A549 (cell line): ENCODE data around the gene IMP4. TPM values are rescaled to one million over a fixed set of nuclear protein-coding genes. Genes with fewer than 3 reads are reported as not detected.

Source experiments
- ATAC-seq, 2 experiments: fragments of 200-7000 bp in 1 of 2; fragments of >200 bp in 1 of 2; cut with Nextera tagmentation in 1 of 2; cut with Tn5 transposase in 1 of 2; 3 replicates each; pipeline versions ENCODE4 v1.8.0 to v1.9.1; 2018 to 2020; ENCODE audit warnings: mild to moderate bottlenecking in 1 of 2, moderate library complexity in 1 of 2
- CTCF ChIA-PET: fragments of 300-600 bp; sonication (Branson Sonifier 250); formaldehyde crosslinking; extraction: SDS; loops from one replicate; lab custom pipeline; 2021; ENCODE audit warnings: antibody characterized with exemption, inconsistent platforms; lab: Yijun Ruan, JAX
- POLR2A ChIA-PET: fragments of 350-600 bp; formaldehyde crosslinking; extraction: SDS; loops from one replicate; lab custom pipeline; 2021; ENCODE audit warnings: antibody characterized with exemption, inconsistent platforms; lab: Yijun Ruan, JAX
- DNase-seq, 2 experiments: peaks; one replicate each; pipeline versions ENCODE4 v3.0.0 to v3.0.0-alpha.2; 2011 to 2016; ENCODE audit warnings: low read depth in 1 of 2, low spot score in 1 of 2
- FAIRE-seq: peaks from 2 replicates; lab custom pipeline; 2011; peaks lifted over from hg19 to GRCh38; lab: Jason Lieb, UNC
- H3K27ac ChIP-seq, 2 experiments: fragments of >200 bp; sonication (Bioruptor Twin); formaldehyde crosslinking; 3 replicates each; pipeline ENCODE4 v1.5.1; 2016 to 2017
- H3K4me1 ChIP-seq: fragments of >200 bp; sonication (Bioruptor Twin); formaldehyde crosslinking; 3 replicates; pipeline ENCODE4 v1.6.1; 2016
- H3K4me2 ChIP-seq: fragments of >200 bp; sonication (Bioruptor Twin); formaldehyde crosslinking; 3 replicates; pipeline ENCODE4 v1.6.1; 2016
- H3K4me3 ChIP-seq: fragments of >200 bp; sonication (Bioruptor Twin); formaldehyde crosslinking; 3 replicates; pipeline ENCODE4 v1.5.1; 2016
- H3K9me3 ChIP-seq: fragments of >200 bp; sonication (Bioruptor Twin); formaldehyde crosslinking; 3 replicates; pipeline ENCODE4 v1.6.1; 2016
- CEBPB ChIP-seq, 2 experiments: fragments of >200 bp in 1 of 2; sonication (Bioruptor Twin) in 1 of 2; formaldehyde crosslinking in 1 of 2; IDR thresholded peaks; 2 replicates each; pipeline ENCODE4 v1.6.1; 2012 to 2016
- CHD4 ChIP-seq: fragments of 200-600 bp; sonication (generic); IDR thresholded peaks from 2 replicates; pipeline ENCODE4 v1.6.1; 2016; ENCODE audit warnings: antibody characterized with exemption, mild to moderate bottlenecking, borderline replicate concordance
- CTCF ChIP-seq: fragments of >200 bp; sonication (Bioruptor Twin); formaldehyde crosslinking; IDR thresholded peaks from 3 replicates; pipeline ENCODE4 v1.5.1; 2016
- E2F6 ChIP-seq: IDR thresholded peaks from 2 replicates; pipeline ENCODE4 v1.6.1; 2012; ENCODE audit warnings: low read depth, borderline replicate concordance
- EHF ChIP-seq: fragments of 250-450 bp; sonication (Bioruptor Pico); IDR thresholded peaks from 2 replicates; pipeline ENCODE4 v1.5.0; 2020; ENCODE audit warnings: mild to moderate bottlenecking
- EHMT2 ChIP-seq: fragments of 200-600 bp; sonication (generic); IDR thresholded peaks from 2 replicates; pipeline ENCODE4 v1.6.1; 2016; ENCODE audit warnings: antibody characterized with exemption, low read depth, mild to moderate bottlenecking, moderate library complexity
- ESRRA ChIP-seq: fragments of 150-350 bp; IDR thresholded peaks from 2 replicates; pipeline ENCODE4 v1.6.1; 2014; ENCODE audit warnings: mild to moderate bottlenecking, low read length, borderline replicate concordance
- FOSL2 ChIP-seq, 2 experiments: fragments of 450-650 bp in 1 of 2; fragments of >200 bp in 1 of 2; sonication (Bioruptor Twin) in 1 of 2; formaldehyde crosslinking; IDR thresholded peaks; 2 replicates each; pipeline versions ENCODE4 v1.5.0 to v1.6.1; 2016 to 2020; ENCODE audit warnings: mild to moderate bottlenecking in 1 of 2, moderate library complexity in 1 of 2
- HDAC2 ChIP-seq: fragments of 200-600 bp; sonication (generic); IDR thresholded peaks from 2 replicates; pipeline ENCODE4 v1.6.1; 2016
- HMGXB4 ChIP-seq: fragments of 250-450 bp; sonication (Bioruptor Pico); IDR thresholded peaks from 2 replicates; pipeline ENCODE4 v1.5.0; 2021; ENCODE audit warnings: mild to moderate bottlenecking, moderate library complexity, borderline replicate concordance
- JUN ChIP-seq, 2 experiments: fragments of >200 bp; sonication (Bioruptor Twin); formaldehyde crosslinking; IDR thresholded peaks; 2 replicates in 1 of 2; 3 replicates in 1 of 2; pipeline ENCODE4 v1.6.1; 2016 to 2017
- JUNB ChIP-seq: fragments of >200 bp; sonication (Bioruptor Twin); formaldehyde crosslinking; IDR thresholded peaks from 2 replicates; pipeline ENCODE4 v1.6.1; 2016
- KDM1A ChIP-seq: fragments of 200-600 bp; sonication (generic); IDR thresholded peaks from 2 replicates; pipeline ENCODE4 v1.6.1; 2016; ENCODE audit warnings: low read depth, mild to moderate bottlenecking
- KDM5A ChIP-seq: fragments of 200-600 bp; sonication (generic); IDR thresholded peaks from 2 replicates; pipeline ENCODE4 v1.6.1; 2016; ENCODE audit warnings: antibody characterized with exemption, mild to moderate bottlenecking
- MAFK ChIP-seq: fragments of 450-650 bp; IDR thresholded peaks from 2 replicates; pipeline ENCODE4 v1.6.1; 2014; ENCODE audit not compliant: partially characterized antibody
- MAX ChIP-seq: IDR thresholded peaks from 2 replicates; pipeline ENCODE4 v1.6.1; 2012
- MAZ ChIP-seq: fragments of 150-350 bp; IDR thresholded peaks from 2 replicates; pipeline ENCODE4 v1.6.1; 2014; ENCODE audit warnings: antibody characterized with exemption, low read depth, low read length, borderline replicate concordance
- NPAS2 ChIP-seq: fragments of 250-450 bp; sonication (Bioruptor Pico); IDR thresholded peaks from 2 replicates; pipeline ENCODE4 v1.8.0; 2022; ENCODE audit warnings: mild to moderate bottlenecking, moderate library complexity, borderline replicate concordance
- PHF8 ChIP-seq: fragments of 200-600 bp; sonication (generic); IDR thresholded peaks from 2 replicates; pipeline ENCODE4 v1.6.1; 2016; ENCODE audit warnings: low read depth, mild to moderate bottlenecking, antibody characterized with exemption, moderate library complexity, borderline replicate concordance
- POLR2A ChIP-seq: IDR thresholded peaks from 2 replicates; pipeline ENCODE4 v1.6.1; 2012; ENCODE audit warnings: mild to moderate bottlenecking, low read length
- REST ChIP-seq: fragments of 200-600 bp; sonication (generic); IDR thresholded peaks from 2 replicates; pipeline ENCODE4 v1.6.1; 2016; ENCODE audit warnings: antibody characterized with exemption, mild to moderate bottlenecking, moderate library complexity
- SREBF2 ChIP-seq: fragments of 450-650 bp; IDR thresholded peaks from 2 replicates; pipeline ENCODE4 v1.6.1; 2014; ENCODE audit warnings: mild to moderate bottlenecking, moderate library complexity
- TP53 ChIP-seq: fragments of 250-450 bp; sonication (Bioruptor Pico); IDR thresholded peaks from 2 replicates; pipeline ENCODE4 v1.5.0; 2021; ENCODE audit warnings: mild to moderate bottlenecking, moderate library complexity
- ZNF302 ChIP-seq: fragments of 250-450 bp; sonication (Bioruptor Pico); IDR thresholded peaks from 2 replicates; pipeline ENCODE4 v1.9.0; 2021; ENCODE audit warnings: inconsistent platforms, mild to moderate bottlenecking, moderate library complexity
- ZSCAN20 ChIP-seq: fragments of 250-450 bp; sonication (Bioruptor Pico); IDR thresholded peaks from 2 replicates; pipeline ENCODE4 v1.8.0; 2022; ENCODE audit warnings: mild to moderate bottlenecking, moderate library complexity
- WGBS: methylation state at CpG from one replicate; pipeline ENCODE4 v1.1.6; 2017; ENCODE audit errors: missing lambda C conversion rate; 5-methylcytosine and 5-hydroxymethylcytosine counted together
- polyA plus RNA-seq, 4 experiments: library from polyadenylated mRNA; depleted of rRNA in 3 of 4; stranded (reverse); fragments of >200 nt; fragmentation: RNase III in 1 of 4; extraction: RNeasy Plus Mini Kit Qiagen cat#74134 plus additional on column Dnase treatment in 1 of 4; gene quantifications; 2 replicates in 3 of 4; 3 replicates in 1 of 4; pipeline ENCODE4 v1.2.3, GENCODE V29; 2011 to 2017

Gene IMP4
- polyA plus RNA-seq, 2 of the 4 experiments (the other 2 are of a cell fraction) = 113 to 149 TPM

GRCh38 chr2:130342020-130342532, 621 bp upstream of the IMP4 start:
- ATAC-seq = peak; percentile 84 to 89
- TF ChIP-seq KDM5A (peak; percentile 63), KDM1A (0 out of 2 replicates have a peak, but pooled peaks have one; percentile 21), POLR2A (peak; percentile 34), PHF8 (peak; percentile 90), EHMT2 (no peak), ESRRA (no peak)
- Histone ChIP-seq H3K4me3 (peak overlapping the region; percentile 88), H3K9me3 (no peaks in the 10 kb centered on the region), H3K4me1 (peaks cover 20% of the 10 kb centered on the region), H3K27ac (peak overlapping the region; percentile 90 to 95), H3K4me2 (peak overlapping the region; percentile 71)
- ChIA-PET CTCF (interaction anchor here (0.6 to 4.1 kb wide), 11 partner anchors 8 to 186 kb away, joined by 3 to 18 read pairs (median 5); partner anchors contain the start of genes MZT2B and SMPD4), POLR2A (interaction anchor here (0.8 to 2.6 kb wide), 12 partner anchors 9 to 751 kb away, joined by 3 to 27 read pairs (median 4); partner anchors contain the start of genes FAM168B, MZT2B, PTPN18 and SMPD4)
- 0% methylated on average over 24 of the region's 24 CpGs for WGBS
- peak; percentile 89 to 97 for DNase-seq
- no peak for FAIRE-seq

- TF ChIP-seq ESRRA (no peak), E2F6 (no peak), JUNB (no peak), EHF (CRISPR knock-in tag) (no peak), MAZ (no peak), MAFK (no peak), KDM1A (no peak), SREBF2 (no peak)
- ATAC-seq = no peak
- ChIA-PET POLR2A (interaction anchor here (0.9 kb wide), 1 partner anchor 11 kb away, joined by 3 read pairs; the partner anchor contains the start of gene PTPN18), CTCF (interaction anchor here (0.9 to 1.6 kb wide), 4 partner anchors 10 to 12 kb away, joined by 3 to 6 read pairs (median 4); partner anchors contain the start of gene PTPN18)
- FAIRE-seq = no peak
- DNase-seq = no peak
- Histone ChIP-seq H3K4me1 (peaks cover 14% of the 10 kb centered on the region; the same call in 2 of the 3 replicates), H3K9me3 (no peaks in the 10 kb centered on the region), H3K27ac (no peak overlapping the region), H3K4me3 (no peak overlapping the region), H3K4me2 (peak overlapping the region; percentile 95; the same call in 2 of the 3 replicates)
- 98% methylated on average over 4 of the region's 4 CpGs for WGBS
Measured at GRCh38 chr2:130344578-130344977, 1.9 kb downstream of the IMP4 start.

GRCh38 chr2:130345091-130345490, 2.4 kb downstream of the IMP4 start:
- Histone ChIP-seq H3K4me2 (no peak overlapping the region), H3K27ac (no peak overlapping the region), H3K4me3 (no peak overlapping the region), H3K9me3 (no peaks in the 10 kb centered on the region), H3K4me1 (peaks cover 14% of the 10 kb centered on the region; the same call in 2 of the 3 replicates)
- ATAC-seq (no peak), FAIRE-seq (no peak), DNase-seq (no peak)
- POLR2A ChIA-PET = interaction anchor here (0.9 kb wide), 1 partner anchor 11 kb away, joined by 3 read pairs; the partner anchor contains the start of gene PTPN18
- WGBS = 98% methylated on average over 11 of the region's 13 CpGs
- CTCF ChIA-PET = interaction anchor here (1.4 kb wide), 1 partner anchor 10 kb away, joined by 6 read pairs; the partner anchor contains the start of gene PTPN18
- TF ChIP-seq JUN (IDR thresholded peaks at IDR 0.05) (no peak), NPAS2 (CRISPR knock-in tag) (no peak), REST (no peak), TP53 (CRISPR knock-in tag) (no peak), MAX (no peak), FOSL2 (IDR thresholded peaks at IDR 0.05) (no peak), FOSL2 (CRISPR knock-in tag; IDR thresholded peaks at IDR 0.05) (no peak), ZSCAN20 (CRISPR knock-in tag) (no peak), PHF8 (no peak), HMGXB4 (no peak), KDM1A (no peak), MAZ (no peak), EHMT2 (no peak), CTCF (no peak), HDAC2 (no peak), CEBPB (IDR thresholded peaks at IDR 0.05) (no peak), CHD4 (no peak), ZNF302 (CRISPR knock-in tag) (no peak)
